ENCODE results near the gene REEP3. TPM values are rescaled to one million over a fixed set of nuclear protein-coding genes. Genes with fewer than 3 reads are reported as not detected.
A peak's percentile ranks its signal among the peaks of the same experiment; 100 is the strongest.

Gene REEP3
- total RNA-seq, 4 donors from 2014 or later, result 63.4 to 79.6 (median 73.1) TPM

- TF ChIP-seq CTCF (IDR thresholded peaks at IDR 0.05), result peak in 1 of 6 experiments; percentile 8
- TF ChIP-seq POLR2A (IDR thresholded peaks at IDR 0.05), result peak; percentile 42 to 78
- Histone ChIP-seq H3K27ac (peak overlapping the region; percentile 99), H3K9me3 (no peaks in the 10 kb centered on the region), H3K4me1 (peaks cover 14 to 19% of the 10 kb centered on the region in 2 donors), H3K4me3 (replicated peaks in 1 of 3) (peak overlapping the region in 2 of 3 donors; percentile 59 to 70), H3K36me3 (no peaks in the 10 kb centered on the region), H3K27me3 (no peaks in the 10 kb centered on the region)
- intact Hi-C loops (cut with DNase I), result loop anchor here (5.0 kb wide), 1 partner anchor 87 kb away; no protein-coding TSS in a partner anchor
- 0% methylated on average over 6 to 31 of the region's 70 CpGs for WGBS, 2 donors
- peak; percentile 92 to 93 for DNase-seq
Observed at GRCh38 chr10:63630085-63630930, 109.1 kb downstream of the REEP3 start.

GRCh38 chr10:63630931-63631680, 109.9 kb downstream of the REEP3 start:
- DNase-seq, result peak in 1 of 2 donors; percentile 19
- TF ChIP-seq CTCF (IDR thresholded peaks at IDR 0.05) (no peak), POLR2A (IDR thresholded peaks at IDR 0.05) (no peak)
- WGBS, 2 donors, result 25 to 26% methylated on average over 19 of the region's 19 CpGs
- no peaks in the 10 kb centered on the region for H3K9me3 ChIP-seq
- peak overlapping the region; percentile 99 for H3K27ac ChIP-seq
- intact Hi-C loops (cut with DNase I), result loop anchor here (5.0 kb wide), 1 partner anchor 86 kb away; no protein-coding TSS in a partner anchor
- no peaks in the 10 kb centered on the region for H3K27me3 ChIP-seq
- H3K4me3 ChIP-seq (replicated peaks in 1 of 3), result peak overlapping the region in 2 of 3 donors; percentile 59 to 70
- no peaks in the 10 kb centered on the region for H3K36me3 ChIP-seq
- H3K4me1 ChIP-seq, result peaks cover 14 to 19% of the 10 kb centered on the region in 2 donors

- no peaks in the 10 kb centered on the region for H3K9me3 ChIP-seq
- peaks cover 14 to 19% of the 10 kb centered on the region in 2 donors for H3K4me1 ChIP-seq
- 57 to 60% methylated on average over 3 of the region's 3 CpGs for WGBS, 2 donors
- peak overlapping the region in 1 of 3 donors; percentile 99 for H3K27ac ChIP-seq
- H3K4me3 ChIP-seq (replicated peaks in 1 of 3), result no peak overlapping the region
- no peak for DNase-seq
- intact Hi-C loops (cut with DNase I), result loop anchor here (5.0 kb wide), 1 partner anchor 85 kb away; no protein-coding TSS in a partner anchor
- no peaks in the 10 kb centered on the region for H3K36me3 ChIP-seq
- TF ChIP-seq POLR2A (IDR thresholded peaks at IDR 0.05) (no peak), CTCF (IDR thresholded peaks at IDR 0.05) (no peak)
- H3K27me3 ChIP-seq, result no peaks in the 10 kb centered on the region
Observed at GRCh38 chr10:63631991-63632390, 110.8 kb downstream of the REEP3 start.

- H3K27me3 ChIP-seq, result no peaks in the 10 kb centered on the region
- 78 to 81% methylated on average over 5 of the region's 5 CpGs for WGBS, 2 donors
- H3K36me3 ChIP-seq, result no peaks in the 10 kb centered on the region
- intact Hi-C loops (cut with DNase I), result loop anchor here (5.0 kb wide), 1 partner anchor 83 kb away; no protein-coding TSS in a partner anchor
- H3K27ac ChIP-seq, result no peak overlapping the region
- H3K9me3 ChIP-seq, result no peaks in the 10 kb centered on the region
- DNase-seq, result peak; percentile 27
- H3K4me3 ChIP-seq (replicated peaks in 1 of 3), result no peak overlapping the region
- TF ChIP-seq POLR2A (IDR thresholded peaks at IDR 0.05) (no peak), CTCF (IDR thresholded peaks at IDR 0.05) (peak in 4 of 6 experiments; percentile 33 to 47 (median 44))
- peaks cover 4 to 7% of the 10 kb centered on the region in 2 donors for H3K4me1 ChIP-seq
Observed at GRCh38 chr10:63633677-63634487, 112.7 kb downstream of the REEP3 start.

Data from thyroid gland (tissue), 4 donors.